Right lobe of liver (tissue), 4 donors: ENCODE results near the gene CDC42BPB.

Experiments
- POLR2A ChIP-seq: fragments of 450-650 bp; IDR thresholded peaks from one replicate; pipeline ENCODE4 v1.6.1; 2017; ENCODE audit warnings: antibody characterized with exemption, mild to moderate bottlenecking
- TF ChIP-seq, protein P1 (sequence below), 4 donors: fragments of 200-600 bp in 3 of 4; fragments of 450-650 bp in 1 of 4; IDR thresholded peaks; one replicate each; pipeline versions ENCODE4 v1.5.1 to v1.8.0; 2016 to 2022; ENCODE audit warnings: antibody characterized with exemption in 4 of 4, mild to moderate bottlenecking in 2 of 4
- donor health status: DM: no; HTN: no; CAD: no.
- donor health status: DM: no; HTN: no; CAD: no.
- donor health status: DM: no; HTN: yes; CAD: no.

DNA sequence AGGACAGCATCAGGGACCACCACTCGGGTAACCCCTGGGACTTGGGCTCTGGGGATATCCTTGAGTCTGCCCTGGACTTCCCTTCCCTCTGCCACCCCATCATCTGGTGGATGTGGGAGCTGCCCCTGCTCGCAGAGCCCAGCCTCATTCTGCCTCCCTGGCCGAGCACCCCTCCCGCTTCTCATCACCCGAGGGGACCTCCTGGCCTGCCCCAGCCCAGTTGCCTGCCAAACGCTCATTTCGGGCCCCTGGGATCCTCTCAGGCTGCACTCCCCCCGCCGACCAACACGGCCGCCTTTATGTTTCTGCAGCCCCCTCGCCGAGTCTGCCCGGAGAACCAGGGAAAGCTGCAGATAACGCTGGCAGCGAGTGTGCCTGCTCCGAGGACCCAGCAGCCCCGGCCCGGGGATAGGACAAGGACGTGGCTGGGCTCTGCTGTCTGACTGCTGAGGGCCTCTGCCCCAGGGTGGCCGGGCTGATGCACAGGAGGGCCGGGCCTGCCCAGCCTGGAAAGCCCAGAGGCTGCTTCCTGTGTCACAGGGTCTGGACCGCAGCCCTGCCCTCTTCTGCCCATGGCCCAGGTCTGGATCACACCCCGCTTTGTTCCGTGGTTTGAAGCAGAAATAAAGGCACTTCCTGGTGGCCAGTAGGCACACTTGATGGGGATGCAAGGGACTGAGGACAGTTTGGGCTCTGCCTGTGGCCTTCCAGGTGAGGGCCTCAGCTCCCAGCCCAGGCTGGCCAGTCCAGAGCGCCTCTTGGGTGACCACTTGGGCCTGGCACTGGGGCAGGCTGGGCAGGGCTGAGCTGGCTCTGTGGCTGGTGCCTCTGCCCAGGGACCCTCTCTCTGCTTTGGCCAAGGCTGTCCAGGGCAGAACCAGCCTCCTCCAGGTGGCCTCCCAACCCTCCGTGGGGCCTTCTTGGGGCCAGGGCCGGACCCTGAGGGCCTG lies 32.3 kb upstream of the CDC42BPB start:
- no peak for TF ChIP-seq POLR2A
- TF ChIP-seq, protein P1, sequence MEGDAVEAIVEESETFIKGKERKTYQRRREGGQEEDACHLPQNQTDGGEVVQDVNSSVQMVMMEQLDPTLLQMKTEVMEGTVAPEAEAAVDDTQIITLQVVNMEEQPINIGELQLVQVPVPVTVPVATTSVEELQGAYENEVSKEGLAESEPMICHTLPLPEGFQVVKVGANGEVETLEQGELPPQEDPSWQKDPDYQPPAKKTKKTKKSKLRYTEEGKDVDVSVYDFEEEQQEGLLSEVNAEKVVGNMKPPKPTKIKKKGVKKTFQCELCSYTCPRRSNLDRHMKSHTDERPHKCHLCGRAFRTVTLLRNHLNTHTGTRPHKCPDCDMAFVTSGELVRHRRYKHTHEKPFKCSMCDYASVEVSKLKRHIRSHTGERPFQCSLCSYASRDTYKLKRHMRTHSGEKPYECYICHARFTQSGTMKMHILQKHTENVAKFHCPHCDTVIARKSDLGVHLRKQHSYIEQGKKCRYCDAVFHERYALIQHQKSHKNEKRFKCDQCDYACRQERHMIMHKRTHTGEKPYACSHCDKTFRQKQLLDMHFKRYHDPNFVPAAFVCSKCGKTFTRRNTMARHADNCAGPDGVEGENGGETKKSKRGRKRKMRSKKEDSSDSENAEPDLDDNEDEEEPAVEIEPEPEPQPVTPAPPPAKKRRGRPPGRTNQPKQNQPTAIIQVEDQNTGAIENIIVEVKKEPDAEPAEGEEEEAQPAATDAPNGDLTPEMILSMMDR (IDR thresholded peaks at IDR 0.05): no peak
